Naive B cell (primary cell): ENCODE measurements around the gene CDK2. TPM values are rescaled to one million over a fixed set of nuclear protein-coding genes. Genes with fewer than 3 reads are reported as not detected.
"Not testable (repeated sequence)": the region's sequence is repeated elsewhere in the genome, so short reads cannot be mapped to it uniquely, and the experiment has no call there.

Source experiments
- ATAC-seq, 2 donors: fragments of 150-1000 bp; cut with Tn5 transposase; 2 replicates each; pipeline ENCODE4 v1.10.0; 2021; ENCODE audit warnings: low read depth in 2 of 2, mild to moderate bottlenecking in 2 of 2, moderate library complexity in 2 of 2
- DNase-seq: peaks from one replicate; pipeline ENCODE4 v3.0.0; 2022
- H3K27ac Mint-ChIP-seq, 6 donors: one replicate each; pipeline ENCODE4 v1.8.0; 2020 to 2022; ENCODE audit warnings: mild to moderate bottlenecking in 6 of 6, mixed read lengths in 6 of 6, moderate library complexity in 5 of 6, inconsistent platforms in 2 of 6
- H3K27me3 Mint-ChIP-seq, 3 donors: one replicate each; pipeline ENCODE4 v1.8.0; 2021 to 2022; ENCODE audit warnings: mixed read lengths in 3 of 3, mild to moderate bottlenecking in 1 of 3
- H3K36me3 Mint-ChIP-seq, 2 donors: one replicate each; pipeline ENCODE4 v1.8.0; 2020 to 2022; ENCODE audit warnings: mixed read lengths in 2 of 2, inconsistent platforms in 1 of 2, mild to moderate bottlenecking in 1 of 2
- H3K4me1 Mint-ChIP-seq, 3 donors: one replicate each; pipeline ENCODE4 v1.8.0; 2020 to 2022; ENCODE audit warnings: mixed read lengths in 3 of 3, inconsistent platforms in 1 of 3, mild to moderate bottlenecking in 1 of 3, moderate library complexity in 1 of 3
- H3K4me3 Mint-ChIP-seq, 8 donors: one replicate each; pipeline ENCODE4 v1.8.0; 2020 to 2022; ENCODE audit warnings: mild to moderate bottlenecking in 8 of 8, mixed read lengths in 8 of 8, moderate library complexity in 8 of 8, inconsistent platforms in 2 of 8
- H3K9me3 Mint-ChIP-seq, 7 donors: one replicate each; pipeline ENCODE4 v1.8.0; 2020 to 2022; ENCODE audit warnings: mixed read lengths in 7 of 7, mild to moderate bottlenecking in 5 of 7, inconsistent platforms in 2 of 7, moderate library complexity in 1 of 7
- polyA plus RNA-seq, 6 donors: library from polyadenylated mRNA; unstranded; fragments of 300-500 nt; fragmentation: Illumina TruSeq; gene quantifications; one replicate each; pipeline ENCODE4 v1.2.3, GENCODE V29; 2021; ENCODE audit warnings: low read depth in 6 of 6

CDK2 gene
- polyA plus RNA-seq: 10 to 100 TPM in 5 of 6 donors, 1 to 10 TPM in 1; 10.0 to 18.6 (median 11.9) TPM

GRCh38 chr12:55966408-55967281 lies at the start of gene CDK2:
TSS of gene CDK2 (plus strand) at chr12:55966830. CDS start at chr12:55967009, 179 bp downstream.
- H3K36me3 Mint-ChIP-seq: no peaks in the 10 kb centered on the region
- H3K4me1 Mint-ChIP-seq: peaks cover 29 to 31% (median 30%) of the 10 kb centered on the region in 3 donors
- no peaks in the 10 kb centered on the region for H3K27me3 Mint-ChIP-seq
- H3K27ac Mint-ChIP-seq: peak within 1 kb of the TSS; percentile 82 to 92 (median 90)
- DNase-seq: peak; percentile 83
- peak within 1 kb of the TSS; percentile 92 to 97 (median 94) for H3K4me3 Mint-ChIP-seq
- no peaks in the 10 kb centered on the region for H3K9me3 Mint-ChIP-seq
- peak; percentile 96 to 98 for ATAC-seq

GRCh38 chr12:55919032-55919431 lies 47.6 kb upstream of the CDK2 start:
- ATAC-seq, DNase-seq, H3K4me3 Mint-ChIP-seq, H3K9me3 Mint-ChIP-seq, H3K27ac Mint-ChIP-seq, H3K27me3 Mint-ChIP-seq, H3K36me3 Mint-ChIP-seq: not testable (repeated sequence)
- peaks cover 19 to 27% (median 23%) of the 10 kb centered on the region in 3 donors for H3K4me1 Mint-ChIP-seq

GRCh38 chr12:55922126-55922525 lies 44.5 kb upstream of the CDK2 start:
- DNase-seq (no peak), ATAC-seq (no peak)
- H3K27me3 Mint-ChIP-seq: no peaks in the 10 kb centered on the region
- no peaks in the 10 kb centered on the region for H3K36me3 Mint-ChIP-seq
- peaks cover 28 to 35% (median 30%) of the 10 kb centered on the region in 3 donors for H3K4me1 Mint-ChIP-seq
- H3K9me3 Mint-ChIP-seq: no peaks in the 10 kb centered on the region
- no peak overlapping the region for H3K27ac Mint-ChIP-seq
- H3K4me3 Mint-ChIP-seq: peak overlapping the region in 1 of 8 donors; percentile 66

- DNase-seq, H3K9me3 Mint-ChIP-seq, H3K36me3 Mint-ChIP-seq, H3K27me3 Mint-ChIP-seq, ATAC-seq: not testable (repeated sequence)
- Mint-ChIP-seq H3K27ac (peak overlapping the region in 2 of 6 donors; percentile 26 to 33), H3K4me1 (peaks cover 33 to 41% (median 38%) of the 10 kb centered on the region in 3 donors), H3K4me3 (peak overlapping the region in 1 of 8 donors; percentile 79)
These were observed 43.0 kb upstream of the CDK2 start for GRCh38 chr12:55923648-55924047.

- ATAC-seq (no peak), DNase-seq (no peak)
- peaks cover 46 to 55% (median 53%) of the 10 kb centered on the region in 3 donors for H3K4me1 Mint-ChIP-seq
- H3K27me3 Mint-ChIP-seq: no peaks in the 10 kb centered on the region
- H3K9me3 Mint-ChIP-seq: no peaks in the 10 kb centered on the region
- H3K4me3 Mint-ChIP-seq: peak overlapping the region in 7 of 8 donors; percentile 94 to 100 (median 99)
- no peaks in the 10 kb centered on the region for H3K36me3 Mint-ChIP-seq
- H3K27ac Mint-ChIP-seq: peak overlapping the region in 5 of 6 donors; percentile 71 to 98 (median 87)
These were observed 41.3 kb upstream of the CDK2 start for GRCh38 chr12:55925371-55925770.

GRCh38 chr12:55925870-55926737 lies 40.5 kb upstream of the CDK2 start:
- H3K36me3 Mint-ChIP-seq: peaks cover 0 to 3% of the 10 kb centered on the region in 2 donors
- H3K4me1 Mint-ChIP-seq: peaks cover 53 to 62% (median 60%) of the 10 kb centered on the region in 3 donors
- H3K27ac Mint-ChIP-seq: peak overlapping the region; percentile 80 to 99 (median 98)
- no peaks in the 10 kb centered on the region for H3K27me3 Mint-ChIP-seq
- ATAC-seq (peak; percentile 1 to 12), DNase-seq (peak; percentile 5)
- peak overlapping the region; percentile 94 to 100 (median 99) for H3K4me3 Mint-ChIP-seq
- H3K9me3 Mint-ChIP-seq: no peaks in the 10 kb centered on the region

GRCh38 chr12:55926738-55927587 lies 39.7 kb upstream of the CDK2 start:
- Mint-ChIP-seq H3K36me3 (peaks cover 0 to 10% of the 10 kb centered on the region in 2 donors), H3K27ac (peak overlapping the region; percentile 97 to 99 (median 98)), H3K4me1 (peaks cover 55 to 66% (median 66%) of the 10 kb centered on the region in 3 donors), H3K4me3 (peak overlapping the region; percentile 94 to 100 (median 99)), H3K9me3 (no peaks in the 10 kb centered on the region), H3K27me3 (no peaks in the 10 kb centered on the region)
- ATAC-seq (peak; percentile 56 to 62), DNase-seq (peak; percentile 78)

GRCh38 chr12:55927588-55928502 lies 38.8 kb upstream of the CDK2 start, which contains the start of gene PYM1:
TSS of gene PYM1 (minus strand) at chr12:55927894. CDS start at chr12:55927761, 133 bp downstream.
- no peaks in the 10 kb centered on the region for H3K9me3 Mint-ChIP-seq
- DNase-seq (peak; percentile 45), ATAC-seq (peak; percentile 2 to 9)
- peak within 1 kb of the TSS; percentile 97 to 99 (median 98) for H3K27ac Mint-ChIP-seq
- H3K4me1 Mint-ChIP-seq: peaks cover 57 to 72% (median 69%) of the 10 kb centered on the region in 3 donors
- H3K27me3 Mint-ChIP-seq: no peaks in the 10 kb centered on the region
- peaks cover 0 to 10% of the 10 kb centered on the region in 2 donors for H3K36me3 Mint-ChIP-seq
- peak within 1 kb of the TSS; percentile 94 to 100 (median 99) for H3K4me3 Mint-ChIP-seq

- Mint-ChIP-seq H3K4me1 (peaks cover 62 to 76% (median 73%) of the 10 kb centered on the region in 3 donors), H3K36me3 (peaks cover 0 to 10% of the 10 kb centered on the region in 2 donors), H3K27me3 (no peaks in the 10 kb centered on the region), H3K4me3 (peak overlapping the region; percentile 93 to 100 (median 98)), H3K9me3 (no peaks in the 10 kb centered on the region), H3K27ac (peak overlapping the region; percentile 95 to 98 (median 97))
- DNase-seq (peak; percentile 89), ATAC-seq (peak; percentile 70 to 72)
These were observed 37.3 kb upstream of the CDK2 start for GRCh38 chr12:55929306-55929791.

- Mint-ChIP-seq H3K9me3 (no peaks in the 10 kb centered on the region), H3K27me3 (no peaks in the 10 kb centered on the region), H3K36me3 (peaks cover 0 to 10% of the 10 kb centered on the region in 2 donors), H3K27ac (peak within 1 kb of the TSS; percentile 96 to 98 (median 97)), H3K4me1 (peaks cover 64 to 80% (median 68%) of the 10 kb centered on the region in 3 donors), H3K4me3 (peak within 1 kb of the TSS; percentile 93 to 100 (median 98))
- DNase-seq (peak; percentile 28), ATAC-seq (no peak)
These were observed 35.8 kb upstream of the CDK2 start, which contains the start of gene DGKA for GRCh38 chr12:55930771-55931316. TSS of gene DGKA (plus strand) at chr12:55931162. CDS start at chr12:55936504, 5,342 bp downstream.

GRCh38 chr12:55931317-55931779 lies 35.3 kb upstream of the CDK2 start:
- DNase-seq (no peak), ATAC-seq (no peak)
- peaks cover 0 to 10% of the 10 kb centered on the region in 2 donors for H3K36me3 Mint-ChIP-seq

More at GRCh38 chr12:55931317-55931779, 35.3 kb upstream of the CDK2 start:
- Mint-ChIP-seq H3K4me1 (peaks cover 65 to 80% (median 68%) of the 10 kb centered on the region in 3 donors), H3K27me3 (no peaks in the 10 kb centered on the region), H3K27ac (peak overlapping the region; percentile 96 to 98 (median 97)), H3K9me3 (no peaks in the 10 kb centered on the region), H3K4me3 (peak overlapping the region; percentile 93 to 100 (median 98))
